A673 (cell line): Measurements from ENCODE around the gene PIM3.

Experiments
- EZH2 ChIP-seq: fragments of 200-600 bp; sonication (generic); IDR thresholded peaks from 2 replicates; pipeline ENCODE4 v1.6.1; 2017; ENCODE audit warnings: borderline replicate concordance, low read depth, mild to moderate bottlenecking, mixed read lengths, antibody characterized with exemption, low read length; ENCODE audit not compliant: poor library complexity, severe bottlenecking
- TF ChIP-seq, protein P1 (sequence below): fragments of 300-800, 200-600 bp; sonication (generic); conservative IDR thresholded peaks from 2 replicates; pipeline ENCODE4 v1.5.1; 2017; ENCODE audit warnings: low read depth, mild to moderate bottlenecking, antibody characterized with exemption, low read length, moderate library complexity, mixed read lengths

GRCh38 chr22:49944399-49944891 lies 16.1 kb upstream of the PIM3 start:
- TF ChIP-seq EZH2, result no peak
- TF ChIP-seq, protein P1, sequence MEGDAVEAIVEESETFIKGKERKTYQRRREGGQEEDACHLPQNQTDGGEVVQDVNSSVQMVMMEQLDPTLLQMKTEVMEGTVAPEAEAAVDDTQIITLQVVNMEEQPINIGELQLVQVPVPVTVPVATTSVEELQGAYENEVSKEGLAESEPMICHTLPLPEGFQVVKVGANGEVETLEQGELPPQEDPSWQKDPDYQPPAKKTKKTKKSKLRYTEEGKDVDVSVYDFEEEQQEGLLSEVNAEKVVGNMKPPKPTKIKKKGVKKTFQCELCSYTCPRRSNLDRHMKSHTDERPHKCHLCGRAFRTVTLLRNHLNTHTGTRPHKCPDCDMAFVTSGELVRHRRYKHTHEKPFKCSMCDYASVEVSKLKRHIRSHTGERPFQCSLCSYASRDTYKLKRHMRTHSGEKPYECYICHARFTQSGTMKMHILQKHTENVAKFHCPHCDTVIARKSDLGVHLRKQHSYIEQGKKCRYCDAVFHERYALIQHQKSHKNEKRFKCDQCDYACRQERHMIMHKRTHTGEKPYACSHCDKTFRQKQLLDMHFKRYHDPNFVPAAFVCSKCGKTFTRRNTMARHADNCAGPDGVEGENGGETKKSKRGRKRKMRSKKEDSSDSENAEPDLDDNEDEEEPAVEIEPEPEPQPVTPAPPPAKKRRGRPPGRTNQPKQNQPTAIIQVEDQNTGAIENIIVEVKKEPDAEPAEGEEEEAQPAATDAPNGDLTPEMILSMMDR, result no peak
